HEK293T (cell line): Measurements from ENCODE around the gene SHLD1.
"Not testable (repeated sequence)": the region's sequence is repeated elsewhere in the genome, so short reads cannot be mapped to it uniquely, and the experiment has no call there.

ENCODE experiments used
- CTCF ChIA-PET: fragments of 350-600 bp; formaldehyde crosslinking; extraction: SDS; loops from one replicate; lab custom pipeline; 2021; ENCODE audit warnings: antibody characterized with exemption, inconsistent platforms; lab: Yijun Ruan, JAX
- POLR2A ChIA-PET: fragments of 350-600 bp; formaldehyde crosslinking; extraction: SDS; loops from one replicate; lab custom pipeline; 2020; ENCODE audit warnings: antibody characterized with exemption, inconsistent platforms; lab: Yijun Ruan, JAX
- DNase-seq: peaks from one replicate; pipeline ENCODE4 v3.0.0; 2012; ENCODE audit warnings: mixed read lengths; ENCODE audit errors: extremely low spot score
- ARNT ChIP-seq: fragments of 450-650 bp; IDR thresholded peaks from 2 replicates; pipeline ENCODE4 v1.6.1; 2017; ENCODE audit warnings: mild to moderate bottlenecking
- BHLHE40 ChIP-seq: fragments of 450-650 bp; IDR thresholded peaks from 2 replicates; pipeline ENCODE4 v1.6.1; 2016; ENCODE audit warnings: mild to moderate bottlenecking, moderate library complexity, borderline replicate concordance
- CTBP1 ChIP-seq: fragments of 450-650 bp; IDR thresholded peaks from 2 replicates; pipeline ENCODE4 v1.6.1; 2016; ENCODE audit warnings: borderline replicate concordance
- ELF4 ChIP-seq: fragments of 450-650 bp; IDR thresholded peaks from 2 replicates; pipeline ENCODE4 v1.6.1; 2017; ENCODE audit warnings: antibody characterized with exemption
- FOXA1 ChIP-seq: fragments of 450-650 bp; IDR thresholded peaks from 2 replicates; pipeline ENCODE4 v1.6.1; 2016; ENCODE audit warnings: mild to moderate bottlenecking
- FOXK2 ChIP-seq: fragments of 450-650 bp; IDR thresholded peaks from 2 replicates; pipeline ENCODE4 v1.6.1; 2016; ENCODE audit warnings: mild to moderate bottlenecking
- FOXM1 ChIP-seq: fragments of 450-650 bp; IDR thresholded peaks from 2 replicates; pipeline ENCODE4 v1.6.1; 2017; ENCODE audit warnings: mild to moderate bottlenecking, borderline replicate concordance
- HDGF ChIP-seq: fragments of 450-650 bp; IDR thresholded peaks from 2 replicates; pipeline ENCODE4 v1.6.1; 2017; ENCODE audit warnings: antibody characterized with exemption, borderline replicate concordance
- L3MBTL2 ChIP-seq: fragments of 450-650 bp; conservative IDR thresholded peaks from 2 replicates; pipeline ENCODE4 v1.6.1; 2016; ENCODE audit warnings: mild to moderate bottlenecking
- LEF1 ChIP-seq: fragments of 450-650 bp; IDR thresholded peaks from 2 replicates; pipeline ENCODE4 v1.6.1; 2017; ENCODE audit warnings: mild to moderate bottlenecking, borderline replicate concordance
- NFRKB ChIP-seq: fragments of 450-650 bp; IDR thresholded peaks from 2 replicates; pipeline ENCODE4 v1.6.1; 2016; ENCODE audit warnings: mild to moderate bottlenecking, moderate library complexity
- PKNOX1 ChIP-seq: fragments of 450-650 bp; IDR thresholded peaks from 2 replicates; pipeline ENCODE4 v1.6.1; 2016
- SP1 ChIP-seq: fragments of 450-650 bp; IDR thresholded peaks from 2 replicates; pipeline ENCODE4 v1.6.1; 2017
- SUZ12 ChIP-seq: fragments of 450-650 bp; IDR thresholded peaks from 2 replicates; pipeline ENCODE4 v1.6.1; 2016; ENCODE audit warnings: mild to moderate bottlenecking
- TARDBP ChIP-seq: fragments of 450-650 bp; IDR thresholded peaks from 2 replicates; pipeline ENCODE4 v1.6.1; 2016
- ZNF384 ChIP-seq: fragments of 450-650 bp; IDR thresholded peaks from 2 replicates; pipeline ENCODE4 v1.6.1; 2016

Gene SHLD1

GRCh38 chr20:5772704-5773103 lies 22.5 kb downstream of the SHLD1 start:
- ChIA-PET POLR2A (no interaction called here), CTCF (no interaction called here)
- no peak for DNase-seq
- TF ChIP-seq ELF4: no peak
- TF ChIP-seq HDGF: no peak
- no peak for TF ChIP-seq ZNF384
- TF ChIP-seq SP1: no peak
- TF ChIP-seq L3MBTL2: no peak
- TF ChIP-seq TARDBP: no peak
- TF ChIP-seq FOXM1: no peak
- TF ChIP-seq BHLHE40: no peak
- no peak for TF ChIP-seq FOXA1
- TF ChIP-seq NFRKB: no peak
- TF ChIP-seq FOXK2: no peak

- ChIA-PET POLR2A (no interaction called here), CTCF (no interaction called here)
- TF ChIP-seq ZNF384: no peak
- no peak for TF ChIP-seq SUZ12
- no peak for TF ChIP-seq FOXA1
- no peak for TF ChIP-seq SP1
- TF ChIP-seq ARNT: no peak
- no peak for TF ChIP-seq PKNOX1
- TF ChIP-seq HDGF: no peak
- TF ChIP-seq NFRKB: no peak
- TF ChIP-seq CTBP1: no peak
- no peak for TF ChIP-seq FOXM1
- TF ChIP-seq LEF1: no peak
- no peak for TF ChIP-seq TARDBP
- TF ChIP-seq FOXK2: no peak
- no peak for TF ChIP-seq L3MBTL2
- no peak for TF ChIP-seq BHLHE40
- TF ChIP-seq ELF4: no peak
- DNase-seq: no peak
Observed at GRCh38 chr20:5773589-5773988, 23.4 kb downstream of the SHLD1 start.

- ChIA-PET POLR2A (no interaction called here), CTCF (no interaction called here)
- DNase-seq: no peak
- TF ChIP-seq ZNF384: no peak
- no peak for TF ChIP-seq ARNT
- TF ChIP-seq FOXM1: no peak
- no peak for TF ChIP-seq CTBP1
Observed at GRCh38 chr20:5776077-5776476, 25.9 kb downstream of the SHLD1 start.

- TF ChIP-seq FOXM1 (no peak), BHLHE40 (no peak), SP1 (no peak), L3MBTL2 (no peak), PKNOX1 (no peak), ARNT (no peak), CTBP1 (no peak), HDGF (no peak)
- ChIA-PET POLR2A (no interaction called here), CTCF (no interaction called here)
- DNase-seq: no peak
Observed at GRCh38 chr20:5779071-5779900, 29.1 kb downstream of the SHLD1 start.

GRCh38 chr20:5780846-5781217 lies 30.6 kb downstream of the SHLD1 start:
- TF ChIP-seq CTBP1 (no peak), LEF1 (no peak), L3MBTL2 (no peak), ZNF384 (no peak), HDGF (no peak), SUZ12 (no peak), ELF4 (no peak), SP1 (no peak)
- no peak for DNase-seq
- CTCF ChIA-PET: no interaction called here
- POLR2A ChIA-PET: no interaction called here

- DNase-seq, POLR2A ChIA-PET, CTCF ChIA-PET: not testable (repeated sequence)
Observed at GRCh38 chr20:5781367-5781766, 31.2 kb downstream of the SHLD1 start.

GRCh38 chr20:5781798-5782750 lies 31.9 kb downstream of the SHLD1 start:
- ChIA-PET CTCF (no interaction called here), POLR2A (no interaction called here)
- no peak for TF ChIP-seq LEF1
- TF ChIP-seq FOXM1: no peak
- no peak for TF ChIP-seq L3MBTL2
- TF ChIP-seq SP1: no peak
- no peak for TF ChIP-seq SUZ12
- TF ChIP-seq FOXK2: no peak
- TF ChIP-seq BHLHE40: no peak
- TF ChIP-seq ELF4: no peak
- TF ChIP-seq FOXA1: no peak
- TF ChIP-seq CTBP1: no peak
- no peak for TF ChIP-seq PKNOX1
- no peak for TF ChIP-seq ARNT
- TF ChIP-seq TARDBP: no peak
- no peak for TF ChIP-seq ZNF384
- DNase-seq: no peak
